PFSK-1 (cell line): ENCODE results near the gene FA2H.

Experiments
- POLR2AphosphoS5 ChIP-seq: IDR thresholded peaks from 2 replicates; pipeline ENCODE4 v1.6.1; 2012; ENCODE audit warnings: low read depth, mild to moderate bottlenecking, control low read depth, low read length, moderate library complexity
- SIN3A ChIP-seq: IDR thresholded peaks from 2 replicates; pipeline ENCODE4 v1.6.1; 2012; ENCODE audit warnings: mild to moderate bottlenecking, low read length, moderate library complexity, borderline replicate concordance; ENCODE audit not compliant: insufficient read depth
- TF ChIP-seq, protein P1 (sequence below), 2 experiments: IDR thresholded peaks; 2 replicates each; pipeline versions ENCODE4 v1.6.1 to v1.8.0; 2011 to 2012; ENCODE audit warnings: low read depth in 2 of 2, low read length in 2 of 2, control low read depth in 1 of 2, inconsistent platforms in 1 of 2, mild to moderate bottlenecking in 1 of 2, moderate library complexity in 1 of 2; ENCODE audit not compliant: insufficient read depth in 1 of 2

GRCh38 chr16:74792225-74792624, 17.6 kb upstream of the FA2H start:
- TF ChIP-seq, protein P1, sequence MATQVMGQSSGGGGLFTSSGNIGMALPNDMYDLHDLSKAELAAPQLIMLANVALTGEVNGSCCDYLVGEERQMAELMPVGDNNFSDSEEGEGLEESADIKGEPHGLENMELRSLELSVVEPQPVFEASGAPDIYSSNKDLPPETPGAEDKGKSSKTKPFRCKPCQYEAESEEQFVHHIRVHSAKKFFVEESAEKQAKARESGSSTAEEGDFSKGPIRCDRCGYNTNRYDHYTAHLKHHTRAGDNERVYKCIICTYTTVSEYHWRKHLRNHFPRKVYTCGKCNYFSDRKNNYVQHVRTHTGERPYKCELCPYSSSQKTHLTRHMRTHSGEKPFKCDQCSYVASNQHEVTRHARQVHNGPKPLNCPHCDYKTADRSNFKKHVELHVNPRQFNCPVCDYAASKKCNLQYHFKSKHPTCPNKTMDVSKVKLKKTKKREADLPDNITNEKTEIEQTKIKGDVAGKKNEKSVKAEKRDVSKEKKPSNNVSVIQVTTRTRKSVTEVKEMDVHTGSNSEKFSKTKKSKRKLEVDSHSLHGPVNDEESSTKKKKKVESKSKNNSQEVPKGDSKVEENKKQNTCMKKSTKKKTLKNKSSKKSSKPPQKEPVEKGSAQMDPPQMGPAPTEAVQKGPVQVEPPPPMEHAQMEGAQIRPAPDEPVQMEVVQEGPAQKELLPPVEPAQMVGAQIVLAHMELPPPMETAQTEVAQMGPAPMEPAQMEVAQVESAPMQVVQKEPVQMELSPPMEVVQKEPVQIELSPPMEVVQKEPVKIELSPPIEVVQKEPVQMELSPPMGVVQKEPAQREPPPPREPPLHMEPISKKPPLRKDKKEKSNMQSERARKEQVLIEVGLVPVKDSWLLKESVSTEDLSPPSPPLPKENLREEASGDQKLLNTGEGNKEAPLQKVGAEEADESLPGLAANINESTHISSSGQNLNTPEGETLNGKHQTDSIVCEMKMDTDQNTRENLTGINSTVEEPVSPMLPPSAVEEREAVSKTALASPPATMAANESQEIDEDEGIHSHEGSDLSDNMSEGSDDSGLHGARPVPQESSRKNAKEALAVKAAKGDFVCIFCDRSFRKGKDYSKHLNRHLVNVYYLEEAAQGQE (IDR thresholded peaks at IDR 0.05; ENCODE audit: insufficient read depth in 1 of 2, low read depth in 2 of 2, low read length in 2 of 2), result no peak
- TF ChIP-seq POLR2AphosphoS5 (no peak), SIN3A (no peak)
